Epithelial cell of prostate (primary cell): ENCODE measurements around the gene RAB33A.

Experiments
- DNase-seq: peaks from one replicate; pipeline ENCODE4 v3.0.0-alpha.2; 2011; ENCODE audit warnings: low read depth, low spot score
- H3K27ac ChIP-seq: fragments of 450-650 bp; 2 replicates; pipeline ENCODE4 v1.5.1; 2017; ENCODE audit warnings: mild to moderate bottlenecking

RAB33A gene

DNA sequence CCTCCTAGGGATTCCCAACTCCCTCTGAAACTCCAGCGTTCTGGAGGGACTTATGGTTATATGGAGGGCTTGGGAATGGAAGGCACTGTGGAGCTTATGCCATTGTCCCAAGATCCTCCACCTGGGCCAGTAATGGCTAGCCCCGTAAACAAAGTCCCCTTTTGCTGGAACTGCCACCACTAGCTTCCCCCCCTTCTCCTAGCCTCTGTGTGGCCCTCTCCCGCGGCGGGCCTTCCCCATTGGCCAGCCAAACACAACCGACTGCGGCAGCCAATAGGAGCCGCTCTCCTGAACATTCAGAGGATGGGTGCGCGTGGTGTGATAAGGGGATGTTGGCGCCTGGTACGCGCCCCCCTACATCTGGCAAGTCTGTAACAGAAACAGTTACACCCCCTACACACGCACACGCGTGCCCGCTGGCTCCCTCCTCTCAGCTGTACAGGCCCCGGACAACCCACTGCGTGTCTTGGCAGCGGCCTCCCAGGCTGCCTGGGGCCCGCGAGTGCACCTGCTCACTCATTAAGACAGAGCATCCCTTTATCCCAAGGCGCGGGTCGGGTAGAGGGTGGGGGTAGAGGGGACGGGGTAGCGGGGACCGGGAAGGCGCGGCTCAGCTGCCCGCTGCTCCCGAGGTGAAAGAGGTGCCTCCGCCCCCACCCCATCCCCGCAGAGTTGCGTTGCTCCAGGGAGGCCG lies 863 bp upstream of the RAB33A start:
- no peak for DNase-seq
- H3K27ac ChIP-seq: no peak overlapping the region

DNA sequence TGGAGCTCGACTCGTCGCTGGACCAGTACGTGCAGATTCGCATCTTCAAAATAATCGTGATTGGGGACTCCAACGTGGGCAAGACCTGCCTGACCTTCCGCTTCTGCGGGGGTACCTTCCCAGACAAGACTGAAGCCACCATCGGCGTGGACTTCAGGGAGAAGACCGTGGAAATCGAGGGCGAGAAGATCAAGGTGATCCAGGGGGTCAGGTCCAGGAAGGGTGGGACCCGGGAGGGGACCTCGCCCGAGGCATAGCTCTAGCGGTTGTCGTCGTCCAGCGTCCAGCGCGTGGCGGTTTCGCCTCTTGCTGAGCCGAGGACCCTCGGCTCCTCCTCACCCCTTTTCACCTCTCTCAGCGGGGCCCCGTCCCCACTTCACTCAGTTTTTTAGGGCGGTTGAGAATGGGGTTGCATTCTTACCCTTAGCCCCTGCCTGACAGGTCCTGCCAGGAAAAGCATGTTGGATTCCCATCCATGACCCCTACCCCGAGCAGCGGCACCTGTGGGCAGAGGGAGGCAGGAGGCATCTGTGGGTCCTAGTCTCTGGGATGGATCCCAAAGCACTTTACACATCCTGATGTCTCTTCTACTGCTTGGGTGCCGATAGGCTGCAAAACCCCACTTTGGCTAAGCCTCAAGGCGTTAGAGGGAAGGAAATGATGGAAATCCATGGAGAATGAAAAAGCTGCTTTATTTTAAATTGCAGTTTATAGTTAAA lies 524 bp downstream of the RAB33A start:
- H3K27ac ChIP-seq: no peak overlapping the region
- DNase-seq: no peak

DNA sequence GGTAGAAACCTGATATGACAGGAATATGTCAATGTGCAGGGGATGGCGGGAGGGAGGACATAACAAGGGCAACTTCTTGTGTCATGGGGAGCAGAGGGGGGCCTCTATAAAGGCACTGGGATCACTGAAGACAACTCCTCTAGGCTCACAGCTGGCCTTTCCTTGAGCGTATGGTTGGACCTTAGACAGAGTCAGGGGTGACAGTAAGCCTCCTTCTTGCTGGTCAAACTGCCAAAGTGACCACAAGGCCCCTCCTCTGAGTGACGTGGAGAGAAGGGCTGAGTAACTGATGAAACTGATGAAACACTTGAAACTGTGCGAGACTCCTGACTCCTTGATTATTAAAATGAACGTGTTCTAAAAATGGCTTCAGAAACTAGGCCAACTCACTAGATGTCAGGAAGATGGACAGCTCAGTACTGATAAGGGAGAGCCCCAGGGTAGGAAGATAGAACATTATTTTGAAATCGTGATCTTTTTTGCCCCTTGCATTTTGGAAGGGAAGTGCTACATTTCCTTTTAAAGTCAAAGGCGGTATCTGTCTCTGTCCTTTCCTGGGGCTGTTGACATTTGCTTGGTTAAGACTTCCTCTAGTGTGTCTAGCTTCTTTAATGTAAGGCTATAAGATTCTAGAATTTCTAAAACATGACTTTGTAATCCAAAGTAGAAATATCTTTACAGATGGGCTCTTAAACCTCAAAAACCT lies 1.6 kb downstream of the RAB33A start:
- DNase-seq: no peak

DNA sequence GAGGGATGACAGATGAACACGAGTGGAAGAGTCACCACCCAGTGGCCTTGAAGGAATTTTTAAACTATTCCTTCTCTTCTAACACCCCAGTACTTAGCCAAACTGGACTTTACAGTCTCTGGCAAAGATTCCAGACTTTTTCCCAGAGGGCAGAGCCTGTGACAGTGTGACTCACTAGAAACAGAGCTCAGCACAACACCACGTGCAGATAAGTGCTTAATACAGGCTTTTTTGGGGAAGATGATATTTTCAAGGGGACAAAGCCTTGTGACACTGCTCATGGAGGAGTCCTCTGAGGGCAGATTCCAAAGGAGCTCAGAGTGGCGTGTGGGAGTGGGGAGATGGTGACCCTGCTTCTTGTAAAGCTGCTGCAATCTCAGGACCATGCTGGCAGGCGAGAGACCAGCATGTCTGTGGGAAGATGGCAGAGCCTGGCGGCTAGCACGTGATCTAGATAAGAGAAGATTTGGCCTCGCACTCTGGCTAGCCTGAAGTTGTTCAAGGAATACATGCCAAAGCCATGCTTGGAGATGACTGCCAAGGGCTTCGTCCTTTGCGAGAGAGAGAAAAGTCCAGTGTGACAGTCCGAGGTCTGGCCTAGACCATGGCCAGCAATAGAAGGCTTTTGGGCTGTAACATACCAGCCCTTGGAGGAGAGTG lies 2.4 kb downstream of the RAB33A start:
- no peak for DNase-seq
- H3K27ac ChIP-seq: no peak overlapping the region

More for the DNA sequence above, 1.6 kb downstream of the RAB33A start:
- H3K27ac ChIP-seq: no peak overlapping the region

DNA sequence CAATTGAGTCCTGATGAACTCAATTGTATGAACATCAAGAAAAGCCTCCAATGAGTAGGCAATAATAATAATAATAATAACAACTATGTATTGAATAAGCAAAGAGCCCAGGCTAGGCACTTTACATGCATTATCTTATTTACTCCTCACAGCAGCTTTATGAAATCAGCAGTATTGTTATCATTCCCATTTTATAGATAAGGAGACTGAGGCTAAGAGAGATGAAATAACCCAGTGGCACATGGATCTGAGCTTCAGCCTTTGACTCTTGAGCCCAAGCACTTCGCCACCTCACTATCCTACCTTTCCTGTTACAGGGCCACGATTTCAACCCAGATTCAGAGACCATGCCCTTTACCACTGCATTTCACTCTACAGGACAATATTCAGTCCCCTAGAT lies 3.2 kb downstream of the RAB33A start:
- no peak overlapping the region for H3K27ac ChIP-seq
- no peak for DNase-seq

DNA sequence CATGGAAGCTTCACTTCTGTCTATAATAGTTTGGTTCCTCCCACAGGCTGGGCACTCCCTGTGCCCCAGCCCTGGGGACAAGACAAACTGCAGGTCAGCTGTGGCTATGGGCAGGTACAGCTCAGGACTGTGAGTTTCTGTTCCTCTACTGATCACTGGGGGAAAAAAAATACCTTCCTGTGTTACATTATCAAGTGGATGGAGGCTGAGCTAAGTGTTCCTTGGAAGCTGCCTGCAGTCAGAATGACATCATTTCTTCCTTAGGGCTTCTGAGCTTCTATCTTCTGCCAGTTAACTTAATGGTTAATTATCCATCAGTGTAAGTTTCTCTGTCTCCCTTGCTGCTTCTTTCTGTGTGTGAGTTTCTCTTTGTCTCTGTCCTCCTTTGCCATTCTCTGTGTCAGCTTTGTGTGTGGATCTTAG lies 4.6 kb downstream of the RAB33A start:
- H3K27ac ChIP-seq: no peak overlapping the region
- DNase-seq: no peak

DNA sequence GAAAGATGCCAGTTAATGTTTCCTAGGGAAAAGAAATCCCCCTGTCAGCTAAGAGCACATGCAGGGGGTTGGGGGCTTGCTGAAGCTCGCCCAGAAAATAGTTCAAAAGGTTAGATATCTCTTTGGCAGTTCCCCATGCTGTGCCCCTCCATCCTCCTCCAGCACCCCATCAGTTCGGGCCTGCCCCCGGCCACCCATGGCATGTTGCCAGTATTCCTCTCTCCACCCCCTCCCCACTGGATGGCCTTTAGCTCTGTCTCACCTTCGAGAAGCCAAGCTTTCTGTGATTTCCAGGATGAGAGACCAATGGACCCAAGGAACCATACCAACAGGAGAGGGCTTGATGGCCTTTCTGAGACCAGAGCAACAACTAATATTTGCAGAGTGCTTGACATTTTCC lies 5.2 kb downstream of the RAB33A start:
- no peak for DNase-seq
- no peak overlapping the region for H3K27ac ChIP-seq

DNA sequence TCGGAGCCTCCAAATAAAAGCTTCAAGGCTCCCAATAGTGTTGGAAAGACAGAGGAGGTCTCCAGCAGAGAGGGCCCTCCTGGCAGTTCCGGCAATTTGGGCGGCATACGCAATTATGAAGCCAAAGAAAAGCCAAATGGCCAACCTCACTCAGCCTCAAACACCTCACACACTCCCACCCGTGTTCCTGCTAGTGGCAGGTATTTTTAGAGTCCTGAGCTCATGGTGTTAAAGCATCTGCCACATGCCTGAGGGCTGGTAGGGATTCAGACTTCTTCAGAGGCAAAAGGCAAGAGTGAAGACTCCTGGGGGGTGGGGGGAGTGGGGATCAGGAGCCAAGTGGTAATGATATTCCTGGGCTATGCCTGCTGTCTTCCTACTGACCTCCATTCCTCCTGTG lies 7.4 kb downstream of the RAB33A start:
- no peak overlapping the region for H3K27ac ChIP-seq
- DNase-seq: no peak

DNA sequence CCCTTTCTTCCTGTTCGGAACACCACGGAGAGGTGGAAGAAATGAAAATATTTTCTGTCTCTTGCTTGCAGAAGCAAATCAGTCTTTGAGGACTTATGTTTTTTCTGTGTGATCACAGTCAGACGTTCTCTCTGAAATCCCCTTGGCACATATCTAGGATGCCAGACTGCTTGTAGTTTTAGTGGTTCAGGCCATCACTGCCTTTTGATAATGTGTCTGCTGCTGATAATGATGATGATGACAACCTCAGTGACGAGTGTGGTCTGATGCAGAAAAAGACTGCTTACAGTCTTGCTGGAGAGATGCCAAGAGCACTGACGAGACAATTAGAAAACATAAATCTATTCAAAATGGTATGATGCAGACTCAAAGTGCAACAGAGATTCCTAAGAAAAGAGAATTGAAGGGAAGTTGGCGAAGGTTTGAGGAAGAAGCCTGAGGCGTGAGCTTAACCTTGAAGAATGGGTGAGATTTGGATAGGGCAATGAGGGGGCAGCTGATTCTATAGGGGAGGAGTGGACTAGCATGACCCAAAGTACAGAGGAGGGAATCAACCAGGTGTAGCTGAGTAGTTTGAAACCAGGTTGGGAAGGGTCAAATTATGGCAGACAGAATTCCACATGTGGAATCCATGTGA lies 7.9 kb downstream of the RAB33A start:
- no peak overlapping the region for H3K27ac ChIP-seq
- DNase-seq: no peak

DNA sequence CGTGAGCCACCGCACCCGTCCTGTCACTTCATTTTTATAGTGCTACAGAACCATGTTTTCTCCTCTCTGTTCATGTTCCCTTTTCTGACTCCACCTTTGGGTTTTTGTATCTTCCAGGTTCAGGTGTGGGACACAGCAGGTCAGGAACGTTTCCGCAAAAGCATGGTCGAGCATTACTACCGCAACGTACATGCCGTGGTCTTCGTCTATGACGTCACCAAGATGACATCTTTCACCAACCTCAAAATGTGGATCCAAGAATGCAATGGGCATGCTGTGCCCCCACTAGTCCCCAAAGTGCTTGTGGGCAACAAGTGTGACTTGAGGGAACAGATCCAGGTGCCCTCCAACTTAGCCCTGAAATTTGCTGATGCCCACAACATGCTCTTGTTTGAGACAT lies 12.4 kb downstream of the RAB33A start:
- no peak overlapping the region for H3K27ac ChIP-seq
- DNase-seq: no peak

DNA sequence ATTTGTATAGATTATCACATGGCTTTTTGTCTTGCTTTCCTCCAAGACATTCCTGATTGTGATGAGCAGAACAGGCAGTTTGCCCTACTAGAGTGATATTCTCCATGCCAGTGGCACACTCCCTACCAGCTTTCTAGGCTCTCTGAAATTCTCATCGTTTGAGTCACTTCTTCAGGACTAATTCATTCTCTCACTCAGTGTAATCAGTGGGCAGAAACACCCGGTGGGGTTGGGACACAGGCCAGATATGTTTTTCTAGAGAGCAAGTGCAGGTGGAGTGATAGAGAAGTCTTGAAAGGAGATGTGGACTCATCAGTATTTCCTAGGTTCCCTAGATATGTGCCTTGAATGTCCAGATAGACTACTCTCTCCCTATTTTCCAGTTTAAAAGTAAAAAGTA lies 13.1 kb downstream of the RAB33A start:
- H3K27ac ChIP-seq: no peak overlapping the region
- no peak for DNase-seq

DNA sequence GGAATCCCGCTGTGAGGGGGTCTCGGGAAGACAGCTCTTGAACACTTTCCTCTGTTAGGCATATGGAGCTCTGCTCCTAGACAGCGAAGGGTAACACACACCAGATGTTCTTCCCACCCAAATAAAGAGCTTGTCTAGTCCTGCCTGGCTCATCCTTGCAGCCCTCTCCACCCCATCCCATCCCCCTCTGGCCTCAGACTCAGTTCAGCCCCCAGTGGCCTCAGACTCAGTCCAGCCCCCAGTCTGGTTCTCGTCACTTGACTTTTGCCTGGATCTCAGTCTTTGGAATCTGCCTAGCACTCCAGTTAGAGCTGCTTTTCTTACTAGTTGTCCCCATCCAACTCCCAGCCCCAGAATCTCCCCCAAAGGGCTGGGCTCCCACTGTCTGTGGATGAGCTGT lies 14.9 kb downstream of the RAB33A start:
- DNase-seq: no peak
- no peak overlapping the region for H3K27ac ChIP-seq

DNA sequence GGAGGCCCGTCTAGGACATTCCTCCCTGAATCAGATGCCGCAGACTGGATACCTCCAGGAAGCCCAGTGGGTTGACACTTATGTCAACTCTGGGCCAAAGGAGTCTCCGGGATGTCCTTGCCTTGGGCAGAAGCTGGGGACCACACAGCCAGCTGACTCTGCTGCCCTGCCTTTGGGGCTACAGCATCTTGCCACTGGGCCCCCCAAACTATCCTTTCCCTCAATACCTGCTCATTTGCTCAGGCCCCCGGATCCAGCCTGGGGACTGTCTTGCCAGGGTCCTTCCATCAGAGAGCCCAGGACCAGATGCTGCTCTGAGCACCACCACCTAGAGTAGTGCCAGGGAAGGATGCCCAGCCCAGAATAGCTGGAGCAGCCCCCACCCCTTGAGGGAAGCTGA lies 19.0 kb downstream of the RAB33A start:
- no peak overlapping the region for H3K27ac ChIP-seq
- no peak for DNase-seq

DNA sequence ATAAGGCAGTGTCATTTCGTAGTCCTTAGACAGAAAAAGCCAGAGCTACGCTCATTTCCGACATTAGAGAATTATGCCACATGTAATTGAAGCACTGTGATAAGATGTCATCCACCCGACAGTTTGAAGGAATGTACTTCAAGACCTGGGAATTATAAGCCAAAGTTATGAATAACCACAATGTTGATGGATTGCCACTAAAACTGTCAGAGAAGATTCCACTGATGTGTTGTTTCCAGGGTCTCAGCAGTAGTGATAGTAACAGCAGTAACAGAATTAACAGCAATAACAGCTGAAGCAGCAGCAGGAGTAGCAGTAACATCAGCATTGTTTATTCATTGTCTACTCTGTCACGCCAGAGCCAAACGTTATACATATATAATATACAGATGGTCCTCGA lies 24.7 kb downstream of the RAB33A start:
- H3K27ac ChIP-seq: no peak overlapping the region
- DNase-seq: no peak

DNA sequence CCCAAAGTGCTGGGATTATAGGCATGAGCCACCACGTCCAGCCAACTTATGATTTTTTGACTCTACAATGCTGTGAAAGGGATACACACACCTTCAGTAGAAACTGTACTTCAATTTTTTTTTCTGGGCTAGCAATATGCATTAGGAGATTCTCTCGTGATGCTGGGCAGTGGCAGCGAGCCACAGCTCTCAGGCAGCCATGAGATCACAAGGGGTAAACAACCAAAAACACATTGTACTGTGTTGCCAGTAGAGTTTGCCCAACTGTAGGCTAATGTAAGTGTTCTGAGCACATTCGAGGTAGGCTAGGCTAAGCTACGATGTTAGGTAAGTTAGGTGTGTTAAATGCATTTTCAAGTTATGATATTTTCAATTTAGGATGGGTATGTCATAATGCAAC lies 25.7 kb downstream of the RAB33A start:
- no peak for DNase-seq
- H3K27ac ChIP-seq: no peak overlapping the region

DNA sequence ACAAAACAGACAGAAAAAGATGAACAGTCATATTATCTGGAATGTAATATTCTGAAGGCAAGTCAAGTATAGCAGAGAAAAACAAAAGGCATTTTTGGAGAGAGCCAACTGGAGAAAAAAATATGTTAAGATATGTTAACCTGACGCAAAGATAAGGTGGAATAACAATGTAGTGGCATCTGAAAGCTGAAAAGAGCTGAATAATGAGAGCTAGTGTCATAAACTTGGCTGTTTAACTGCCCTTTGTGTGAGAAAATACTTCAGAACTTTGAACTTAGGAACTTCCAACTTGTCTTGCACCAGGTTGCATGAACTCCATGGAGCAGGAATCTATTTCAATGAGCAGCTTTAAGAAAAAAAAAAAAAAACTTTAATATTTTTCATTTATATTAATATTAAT lies 32.9 kb downstream of the RAB33A start:
- H3K27ac ChIP-seq: no peak overlapping the region
- no peak for DNase-seq

DNA sequence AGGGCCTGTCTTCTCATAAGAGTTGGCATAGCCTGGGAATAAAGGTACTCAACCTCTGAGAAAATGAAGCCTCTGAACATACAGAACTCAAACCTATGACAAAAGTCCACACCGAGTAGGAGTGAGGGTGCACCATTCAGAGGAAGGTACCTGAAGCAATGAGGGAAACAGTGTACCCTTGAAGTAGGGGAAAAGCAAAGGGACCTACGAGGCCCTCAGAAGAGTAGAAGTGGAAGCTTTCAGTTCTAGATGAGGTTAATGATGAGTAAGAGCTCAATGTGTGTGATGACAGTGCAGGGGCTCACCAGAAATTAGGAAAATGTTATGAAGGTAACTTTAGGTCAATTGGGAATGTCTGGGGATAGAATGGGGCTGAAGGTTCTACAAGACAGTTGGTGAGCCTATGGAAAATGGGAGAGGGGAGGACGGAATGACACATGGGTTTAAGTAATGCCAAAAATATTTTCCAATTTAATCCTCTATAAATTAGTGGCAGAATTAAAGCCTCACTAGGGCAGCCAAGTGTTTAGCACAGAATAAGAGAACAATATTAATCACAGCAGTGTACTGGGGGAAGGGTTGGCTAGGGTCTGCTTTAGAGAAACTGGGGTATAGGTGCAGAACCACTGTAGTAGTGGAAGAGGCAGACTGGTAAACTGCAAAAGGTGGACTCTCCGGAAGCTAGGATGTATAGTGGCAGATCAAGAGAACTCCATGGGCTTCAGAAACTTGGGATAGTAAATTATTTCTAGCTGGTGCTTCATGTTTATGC lies 39.8 kb downstream of the RAB33A start:
- H3K27ac ChIP-seq: no peak overlapping the region
- DNase-seq: no peak

DNA sequence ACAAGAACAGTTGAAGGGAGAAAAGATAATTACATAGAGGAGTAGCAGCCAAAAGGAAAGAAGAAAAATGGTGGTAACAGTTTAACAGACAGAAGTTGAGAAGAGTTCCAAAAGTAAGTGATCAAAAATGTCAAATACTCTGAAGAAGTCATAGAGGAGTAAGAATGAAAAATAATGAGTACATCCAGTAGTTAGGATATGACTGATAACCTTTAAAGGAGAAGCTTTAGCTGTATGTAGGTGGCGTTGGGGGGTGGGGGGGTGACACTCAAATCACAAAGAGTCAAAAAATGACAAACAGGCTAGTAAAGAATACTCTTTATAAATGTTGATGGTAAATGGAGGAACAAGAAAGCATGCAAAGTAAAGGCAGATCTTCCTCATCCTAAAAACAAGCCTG lies 40.6 kb downstream of the RAB33A start:
- no peak overlapping the region for H3K27ac ChIP-seq
- no peak for DNase-seq

DNA sequence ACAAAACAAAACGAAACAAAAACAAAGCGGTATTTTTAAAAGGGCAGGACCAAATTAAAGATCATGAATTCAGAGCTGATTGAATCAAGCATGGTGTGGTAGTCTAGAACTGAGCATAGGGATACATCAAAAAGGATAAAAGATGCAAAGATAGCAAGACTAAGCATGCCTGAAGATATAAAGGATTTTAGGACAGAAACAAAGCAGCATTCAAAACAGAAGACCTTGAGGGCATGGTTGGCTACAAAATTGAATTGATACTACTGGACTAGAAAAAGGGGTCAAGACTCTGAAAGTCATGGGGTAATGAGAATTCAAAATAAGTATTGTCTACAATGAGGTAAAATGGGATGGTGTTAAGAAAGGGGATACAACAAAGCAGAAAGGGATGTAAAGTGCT lies 41.6 kb downstream of the RAB33A start:
- no peak for DNase-seq
- no peak overlapping the region for H3K27ac ChIP-seq

DNA sequence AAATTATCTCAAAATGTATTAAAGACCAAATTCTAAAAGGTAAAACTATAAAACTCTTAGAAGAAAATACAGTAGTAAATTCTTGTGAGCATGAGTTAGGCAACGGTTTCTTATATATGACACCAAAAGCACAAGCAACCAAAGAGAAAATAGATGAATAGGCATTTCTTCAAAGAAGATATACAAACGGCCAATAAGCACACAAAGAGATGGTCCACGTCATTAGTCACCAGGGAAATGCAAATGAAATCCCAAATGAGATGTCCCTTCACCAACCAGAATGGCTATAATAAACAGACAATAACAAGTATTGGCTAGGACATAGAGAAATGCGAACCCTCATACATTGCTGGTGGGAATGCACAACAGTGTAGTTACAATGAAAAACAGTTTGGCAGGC lies 44.6 kb downstream of the RAB33A start:
- no peak overlapping the region for H3K27ac ChIP-seq
- no peak for DNase-seq
